Lower leg skin (tissue), 4 donors: ENCODE measurements around the gene STAG3. TPM values are rescaled to one million over a fixed set of nuclear protein-coding genes. Genes with fewer than 3 reads are reported as not detected.
"Not testable (repeated sequence)": the region's sequence is repeated elsewhere in the genome, so short reads cannot be mapped to it uniquely, and the experiment has no call there.

Experiments
- DNase-seq, 2 donors: peaks; one replicate each; pipeline ENCODE4 v3.0.0-alpha.2; 2019; ENCODE audit warnings: low spot score in 2 of 2
- H3K4me3 ChIP-seq: fragments of 200-600 bp; sonication (generic); 2 replicates; pipeline ENCODE4 v1.5.1; 2017; ENCODE audit warnings: mild to moderate bottlenecking, low read depth; ENCODE audit not compliant: poor library complexity, severe bottlenecking
- CTCF ChIP-seq, 3 donors: fragments of 450-650 bp; IDR thresholded peaks; one replicate each; pipeline ENCODE4 v1.5.1; 2016; ENCODE audit warnings: antibody characterized with exemption in 3 of 3, mild to moderate bottlenecking in 3 of 3, moderate library complexity in 2 of 3
- POLR2A ChIP-seq, 2 donors: fragments of 450-650 bp; IDR thresholded peaks; one replicate each; pipeline ENCODE4 v1.6.1; 2016 to 2017; ENCODE audit warnings: antibody characterized with exemption in 2 of 2, mild to moderate bottlenecking in 1 of 2, moderate library complexity in 1 of 2
- WGBS, 2 donors: methylation state at CpG; one replicate each; pipeline ENCODE4 v1.1.5; 2018; 5-methylcytosine and 5-hydroxymethylcytosine counted together
- intact Hi-C: fragments of 100-400 bp; cut with DNase I; formaldehyde crosslinking; loops from one replicate; pipeline ENCODE4 v1.15.0; 2023; ENCODE audit warnings: low total_unique reads
- total RNA-seq, 4 donors: library from RNA; depleted of rRNA; stranded (reverse); fragments of >200 nt; gene quantifications; one replicate each; pipeline ENCODE4 v1.1.0, GENCODE V29; 2016

The STAG3 gene
- total RNA-seq, 4 donors from 2014 or later: 0.34 to 1.8 (median 1.0) TPM

- H3K4me3 ChIP-seq: peak overlapping the region; percentile 15
- TF ChIP-seq POLR2A (IDR thresholded peaks at IDR 0.05): no peak
- no peak for TF ChIP-seq CTCF (IDR thresholded peaks at IDR 0.05)
- 52 to 55% methylated on average over 14 of the region's 14 CpGs for WGBS, 2 donors
- intact Hi-C loops: no loop called here
- DNase-seq: no peak
Measured at GRCh38 chr7:100176096-100177044, 1.3 kb upstream of the STAG3 start.

- DNase-seq, intact Hi-C loops, H3K4me3 ChIP-seq: not testable (repeated sequence)
- 95 to 100% methylated on average over 3 of the region's 3 CpGs for WGBS, 2 donors
Measured at GRCh38 chr7:100180084-100180483, 2.4 kb downstream of the STAG3 start.

- H3K4me3 ChIP-seq, intact Hi-C loops, DNase-seq: not testable (repeated sequence)
- 78 to 85% methylated on average over 6 of the region's 6 CpGs for WGBS, 2 donors
Measured at GRCh38 chr7:100182616-100183015, 4.9 kb downstream of the STAG3 start.

- H3K4me3 ChIP-seq, intact Hi-C loops, DNase-seq: not testable (repeated sequence)
- 61 to 68% methylated on average over 6 of the region's 6 CpGs for WGBS, 2 donors
Measured at GRCh38 chr7:100183090-100183489, 5.4 kb downstream of the STAG3 start.

- no peak for DNase-seq
- TF ChIP-seq POLR2A (IDR thresholded peaks at IDR 0.05): no peak
- TF ChIP-seq CTCF (IDR thresholded peaks at IDR 0.05): no peak
- 66 to 89% methylated on average over 2 of the region's 2 CpGs for WGBS, 2 donors
- intact Hi-C loops: no loop called here
- no peak overlapping the region for H3K4me3 ChIP-seq
Measured at GRCh38 chr7:100185726-100186125, 8.0 kb downstream of the STAG3 start.

- intact Hi-C loops: no loop called here
- no peak for DNase-seq
- no peak overlapping the region for H3K4me3 ChIP-seq
- WGBS, 2 donors: 81% methylated on average over 3 of the region's 3 CpGs
- no peak for TF ChIP-seq CTCF (IDR thresholded peaks at IDR 0.05)
- TF ChIP-seq POLR2A (IDR thresholded peaks at IDR 0.05): no peak
Measured at GRCh38 chr7:100189061-100189460, 11.3 kb downstream of the STAG3 start.

- WGBS, 2 donors: 64 to 76% methylated on average over 4 of the region's 4 CpGs
- no peak overlapping the region for H3K4me3 ChIP-seq
- TF ChIP-seq CTCF (IDR thresholded peaks at IDR 0.05): no peak
- TF ChIP-seq POLR2A (IDR thresholded peaks at IDR 0.05): no peak
- intact Hi-C loops: no loop called here
- no peak for DNase-seq
Measured at GRCh38 chr7:100190048-100190711, 12.5 kb downstream of the STAG3 start.
